EL (cell line): Measurements from ENCODE around the gene HCN3.
A peak's percentile ranks its signal among the peaks of the same experiment; 100 is the strongest.
"Not testable (repeated sequence)": the region's sequence is repeated elsewhere in the genome, so short reads cannot be mapped to it uniquely, and the experiment has no call there.

Experiments
- DNase-seq: peaks from one replicate; pipeline ENCODE4 v3.0.0-alpha.2; 2016

HCN3 gene

DNA sequence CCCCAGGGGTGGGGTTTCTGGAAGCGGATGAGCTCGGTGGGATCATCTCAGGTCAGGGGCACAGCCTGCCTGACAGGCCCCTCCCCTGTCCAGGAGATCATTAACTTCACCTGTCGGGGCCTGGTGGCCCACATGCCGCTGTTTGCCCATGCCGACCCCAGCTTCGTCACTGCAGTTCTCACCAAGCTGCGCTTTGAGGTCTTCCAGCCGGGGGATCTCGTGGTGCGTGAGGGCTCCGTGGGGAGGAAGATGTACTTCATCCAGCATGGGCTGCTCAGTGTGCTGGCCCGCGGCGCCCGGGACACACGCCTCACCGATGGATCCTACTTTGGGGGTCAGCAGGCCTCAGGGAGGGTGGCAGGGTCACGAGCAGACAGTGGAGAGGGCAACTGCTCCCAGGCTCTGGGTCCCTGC lies 8.4 kb downstream of the HCN3 start:
- no peak for DNase-seq

DNA sequence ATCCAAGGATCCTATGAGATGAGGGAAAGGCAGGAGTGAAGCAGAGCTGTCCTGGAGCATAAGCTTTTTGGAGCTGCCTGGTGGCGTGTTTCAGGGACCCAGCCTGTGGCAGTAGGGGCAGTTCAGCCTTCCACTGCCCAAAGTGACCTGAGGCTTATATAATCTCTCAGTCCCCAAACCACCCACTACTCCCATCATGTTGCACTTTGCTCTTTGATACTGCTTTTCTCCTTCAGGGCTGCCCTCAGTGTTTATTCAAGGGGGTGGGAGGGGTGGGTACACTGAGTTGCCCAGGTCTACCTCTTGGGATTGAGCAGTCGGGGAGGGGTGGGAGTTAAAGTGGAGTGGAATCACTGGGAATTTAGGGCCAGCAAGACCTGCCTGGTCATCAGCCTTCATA lies 9.3 kb downstream of the HCN3 start:
- no peak for DNase-seq

DNA sequence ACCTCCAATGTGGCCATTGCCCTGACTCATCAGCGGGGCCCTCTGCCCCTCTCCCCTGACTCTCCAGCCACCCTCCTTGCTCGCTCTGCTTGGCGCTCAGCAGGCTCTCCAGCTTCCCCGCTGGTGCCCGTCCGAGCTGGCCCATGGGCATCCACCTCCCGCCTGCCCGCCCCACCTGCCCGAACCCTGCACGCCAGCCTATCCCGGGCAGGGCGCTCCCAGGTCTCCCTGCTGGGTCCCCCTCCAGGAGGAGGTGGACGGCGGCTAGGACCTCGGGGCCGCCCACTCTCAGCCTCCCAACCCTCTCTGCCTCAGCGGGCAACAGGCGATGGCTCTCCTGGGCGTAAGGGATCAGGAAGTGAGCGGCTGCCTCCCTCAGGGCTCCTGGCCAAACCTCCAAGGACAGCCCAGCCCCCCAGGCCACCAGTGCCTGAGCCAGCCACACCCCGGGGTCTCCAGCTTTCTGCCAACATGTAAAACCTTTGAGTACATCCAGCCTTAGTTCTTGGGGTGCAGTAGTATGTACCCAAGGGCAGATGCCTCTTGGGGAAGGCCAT lies 10.8 kb downstream of the HCN3 start:
- DNase-seq: no peak

DNA sequence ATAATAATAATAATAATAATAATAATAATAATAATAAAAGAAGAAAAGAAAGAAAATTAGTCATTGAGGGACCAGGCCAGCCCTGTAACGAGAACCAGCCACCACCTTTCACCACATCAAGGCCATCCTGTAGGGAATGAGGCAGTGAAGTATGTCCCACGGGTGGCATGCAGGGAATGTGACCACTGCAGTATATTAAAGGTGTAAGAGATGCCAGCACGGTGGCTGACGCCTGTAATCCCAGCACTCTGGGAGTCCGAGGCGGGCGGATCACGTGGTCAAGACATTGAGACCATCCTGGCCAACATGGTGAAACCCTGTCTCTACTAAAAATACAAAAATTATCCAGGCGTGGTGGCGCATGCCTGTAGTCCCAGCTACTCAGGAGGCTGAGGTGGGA lies 13.7 kb downstream of the HCN3 start:
- not testable (repeated sequence) for DNase-seq

DNA sequence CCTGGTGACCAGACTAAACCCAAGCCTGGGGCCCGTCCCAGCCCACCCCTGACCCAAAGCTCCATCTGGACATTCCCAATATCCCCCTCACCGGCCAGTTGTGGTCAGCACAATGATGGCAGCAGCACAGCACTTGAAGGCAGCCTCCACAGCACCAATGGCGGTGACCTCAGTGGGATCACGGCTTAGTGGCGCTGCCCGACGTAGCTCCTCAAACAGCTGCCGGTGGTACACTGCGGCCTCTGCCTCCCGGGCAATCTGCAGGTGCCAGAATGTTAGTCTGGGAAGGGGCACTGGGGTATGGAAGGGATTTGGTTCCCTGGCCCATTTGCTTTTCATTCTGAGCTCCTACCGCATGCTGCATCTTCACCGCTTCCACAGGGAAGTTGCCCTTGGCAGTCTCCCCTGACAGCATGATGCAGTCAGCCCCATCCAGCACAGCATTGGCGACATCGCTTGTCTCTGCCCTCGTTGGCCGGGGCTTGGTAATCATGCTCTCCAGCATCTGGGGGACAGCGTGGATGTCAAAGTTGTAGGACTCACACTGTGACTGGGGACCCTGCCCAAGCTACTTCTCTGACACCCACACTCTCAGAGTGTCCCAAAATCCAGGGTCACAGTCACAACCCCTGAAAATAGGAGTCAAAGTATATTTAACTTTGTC lies 16.0 kb downstream of the HCN3 start:
- no peak for DNase-seq

DNA sequence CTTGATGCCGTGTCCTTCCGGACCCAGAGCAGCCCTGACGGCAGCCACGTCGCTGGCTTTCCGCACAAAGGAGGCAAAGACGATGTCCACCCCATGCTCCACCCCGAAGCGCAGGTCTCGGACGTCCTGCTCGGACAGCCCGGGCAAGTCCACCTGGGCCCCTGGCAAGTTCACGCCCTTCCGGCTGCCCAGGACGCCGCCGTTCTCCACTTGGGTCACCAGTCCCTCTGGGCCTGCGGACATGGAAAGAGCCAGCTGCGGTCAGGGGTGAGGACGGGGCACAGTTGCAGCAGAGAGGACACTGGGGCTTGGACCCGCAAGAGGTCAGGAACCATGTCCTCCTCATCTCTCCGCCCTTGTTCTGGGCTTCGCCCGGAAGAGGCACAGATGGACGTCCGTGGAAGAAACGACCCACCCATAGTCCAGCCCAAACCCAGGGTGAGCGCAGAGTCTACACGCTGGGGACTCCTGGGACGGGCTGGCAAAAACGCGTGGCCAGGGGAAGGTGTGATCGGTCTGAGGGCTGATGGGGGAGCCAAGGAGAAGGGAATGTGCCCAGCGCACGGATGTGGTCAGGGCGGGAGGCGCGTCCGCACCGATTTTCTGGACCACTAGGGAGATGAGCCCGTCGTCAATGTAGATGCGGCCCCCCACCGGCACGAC lies 17.4 kb downstream of the HCN3 start:
- no peak for DNase-seq

DNA sequence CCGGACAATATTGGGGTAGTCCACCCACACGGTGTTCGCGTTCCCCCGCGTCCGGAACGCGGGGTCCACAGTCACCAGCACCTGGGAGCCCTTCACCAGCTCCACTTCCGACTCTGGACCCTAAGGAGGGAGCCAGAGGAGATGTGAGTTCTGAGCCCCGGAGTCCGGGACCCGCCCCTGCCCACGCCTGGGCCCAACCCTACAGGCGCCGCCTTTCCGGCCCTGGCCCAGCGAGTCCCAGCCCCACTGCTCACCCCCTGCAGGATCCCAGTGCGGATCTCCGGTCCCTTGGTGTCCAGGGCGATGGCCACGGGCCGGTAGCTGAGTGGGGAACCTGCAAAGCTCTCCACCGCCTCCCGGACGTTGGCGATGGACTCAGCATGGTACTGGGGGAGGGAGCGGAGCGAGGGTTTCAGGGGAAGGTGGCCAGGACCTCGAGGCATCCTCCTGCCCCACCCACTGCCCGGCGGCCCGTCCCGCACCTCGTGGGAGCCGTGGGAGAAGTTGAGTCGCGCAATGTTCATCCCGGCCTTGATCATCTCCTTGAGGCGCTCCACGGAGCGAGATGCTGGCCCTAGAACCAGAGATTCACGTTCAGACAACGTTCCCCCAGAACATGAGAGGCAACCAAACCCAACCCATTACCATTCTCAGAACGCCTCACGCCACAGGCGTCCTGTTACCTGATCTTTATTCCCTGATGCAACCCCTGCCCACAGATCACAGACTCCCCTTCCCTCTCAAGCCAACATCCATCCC lies 18.1 kb downstream of the HCN3 start:
- DNase-seq: no peak

DNA sequence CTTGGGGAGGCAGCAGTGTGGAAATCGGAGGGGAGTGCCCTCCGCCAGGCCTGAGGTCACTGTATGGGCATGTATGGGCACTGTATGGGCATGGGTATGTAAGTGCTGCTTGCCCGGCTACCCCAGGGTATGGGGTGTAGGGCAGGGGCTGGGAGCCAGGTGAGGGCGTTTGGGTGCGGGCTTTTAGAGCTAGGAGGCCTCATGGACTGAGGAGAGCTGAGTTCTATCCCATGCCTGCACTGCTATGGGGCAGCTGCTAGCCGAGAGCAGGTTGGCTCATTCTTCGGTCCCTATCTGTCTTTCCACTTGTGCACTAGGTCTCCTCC lies 18.6 kb downstream of the HCN3 start:
- no peak for DNase-seq

DNA sequence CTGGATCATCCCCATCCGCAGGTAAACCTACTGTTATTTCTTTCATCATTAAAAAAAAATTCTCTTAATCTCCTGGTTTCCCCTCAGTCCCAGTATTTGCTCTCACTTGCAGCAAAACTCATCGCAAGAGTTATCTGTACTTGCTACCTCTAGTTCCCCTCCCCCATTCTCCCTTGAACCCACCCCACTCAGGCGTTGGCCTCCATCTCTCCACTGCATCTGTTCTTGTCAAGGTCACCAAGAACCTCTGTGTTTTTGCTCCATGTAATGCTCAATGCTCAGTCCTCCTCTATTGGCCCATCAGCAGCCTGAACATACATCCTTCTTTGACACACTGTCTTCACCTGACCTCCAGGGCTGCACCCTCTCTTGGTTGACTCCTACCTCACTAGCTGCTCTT lies 19.4 kb downstream of the HCN3 start:
- DNase-seq: no peak

DNA sequence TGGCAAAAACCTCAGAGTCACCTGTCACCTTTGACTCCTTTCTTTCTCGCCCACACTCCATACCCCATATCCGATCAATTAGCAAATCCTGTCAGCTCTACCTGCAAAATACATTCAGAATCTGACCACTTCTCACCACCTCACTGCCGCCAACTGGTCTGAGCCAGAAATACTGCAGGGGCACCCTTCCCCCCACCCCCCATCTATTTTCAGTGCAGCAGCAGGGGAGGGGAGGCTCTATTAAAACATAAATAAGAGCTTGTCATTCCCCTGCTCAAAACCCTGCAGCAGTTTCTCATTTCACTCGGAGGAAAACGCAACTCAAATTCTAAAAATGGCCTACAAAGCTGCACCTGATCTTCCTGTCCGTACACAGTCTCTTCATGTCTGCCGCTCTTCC lies 20.1 kb downstream of the HCN3 start:
- no peak for DNase-seq

DNA sequence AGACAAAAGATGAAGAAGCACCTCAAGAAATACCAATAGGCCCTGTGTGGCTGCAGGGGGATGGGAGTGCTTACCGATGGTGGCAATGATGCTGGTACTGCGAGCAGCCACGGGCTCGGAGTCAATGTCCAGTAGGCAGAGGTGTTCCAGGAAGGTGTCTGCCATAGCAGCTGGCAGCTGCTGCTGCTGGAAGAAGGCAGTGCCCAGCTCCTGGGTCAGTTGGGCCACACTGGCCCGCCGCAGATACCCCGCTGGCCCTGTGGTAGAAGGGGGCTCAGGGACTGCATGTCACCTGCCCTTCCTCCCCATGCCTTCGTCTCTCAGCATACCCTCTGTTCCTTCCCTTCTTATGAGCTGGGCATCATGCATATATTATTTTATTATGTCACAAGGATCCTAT lies 22.8 kb downstream of the HCN3 start:
- no peak for DNase-seq

DNA sequence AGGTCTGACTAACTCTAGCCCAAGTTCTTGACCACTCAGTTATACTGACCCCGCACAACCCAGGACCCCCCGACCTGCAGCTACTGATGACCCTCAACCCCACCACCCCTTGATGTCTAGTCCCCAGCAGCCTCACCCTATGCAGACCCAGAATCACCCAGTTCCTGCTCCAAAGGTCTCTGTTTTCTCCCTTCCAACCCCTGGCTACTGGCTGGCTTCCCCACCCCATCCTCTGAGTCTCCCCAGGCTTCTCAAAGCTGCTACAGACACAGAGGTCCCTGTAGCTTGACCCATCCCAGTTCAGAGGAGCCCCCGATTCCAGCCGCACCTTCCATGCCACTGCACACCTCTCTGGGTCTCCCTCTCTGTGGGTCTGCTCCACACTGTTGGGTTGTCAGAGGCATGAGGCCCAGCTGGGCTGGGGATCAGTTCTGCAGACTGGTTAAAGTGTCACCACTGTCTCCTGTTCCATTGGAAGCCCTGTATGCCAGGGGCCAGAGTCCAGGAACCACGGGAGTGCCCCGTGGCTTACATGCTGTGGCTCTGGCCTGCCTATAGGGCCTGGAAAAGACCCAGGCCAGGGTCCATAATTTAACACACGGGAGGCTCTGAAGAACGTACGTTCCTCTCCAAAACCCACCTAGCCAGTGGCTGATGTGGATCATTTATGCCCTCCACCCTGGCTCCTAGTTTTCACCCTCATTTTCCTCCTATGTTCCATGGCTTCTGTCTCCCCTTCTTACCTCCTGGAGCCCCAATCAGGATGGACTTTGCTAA lies 23.5 kb downstream of the HCN3 start:
- no peak for DNase-seq

DNA sequence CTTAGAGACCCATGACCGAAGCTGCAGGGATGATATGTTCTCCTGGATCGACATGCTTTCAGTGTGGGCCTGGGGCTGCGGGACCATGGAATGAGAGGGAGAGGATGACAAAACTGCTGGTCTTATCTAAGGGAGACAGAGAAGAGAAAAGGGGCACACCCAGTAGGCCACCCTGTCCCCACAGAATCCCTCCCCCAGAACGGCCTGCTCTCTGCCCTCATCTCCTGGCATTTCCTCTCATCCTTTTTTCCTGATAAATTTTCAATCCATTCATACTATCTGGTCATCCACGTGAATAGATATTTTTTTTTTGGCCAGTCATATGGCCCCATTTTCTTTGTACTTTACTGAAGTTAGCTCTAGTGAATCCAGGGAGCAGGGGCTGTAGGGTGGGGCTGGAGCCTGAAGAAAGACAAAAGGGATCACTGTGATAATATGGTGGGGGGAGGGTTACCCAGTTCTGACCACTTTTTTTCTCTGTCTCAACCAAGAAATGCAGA lies 24.1 kb downstream of the HCN3 start, which contains the start of gene PKLR:
TSS of gene PKLR (minus strand) at position 97 of the 500 bp plus-strand sequence. CDS start at position 54, 43 bp downstream.
- DNase-seq: no peak

DNA sequence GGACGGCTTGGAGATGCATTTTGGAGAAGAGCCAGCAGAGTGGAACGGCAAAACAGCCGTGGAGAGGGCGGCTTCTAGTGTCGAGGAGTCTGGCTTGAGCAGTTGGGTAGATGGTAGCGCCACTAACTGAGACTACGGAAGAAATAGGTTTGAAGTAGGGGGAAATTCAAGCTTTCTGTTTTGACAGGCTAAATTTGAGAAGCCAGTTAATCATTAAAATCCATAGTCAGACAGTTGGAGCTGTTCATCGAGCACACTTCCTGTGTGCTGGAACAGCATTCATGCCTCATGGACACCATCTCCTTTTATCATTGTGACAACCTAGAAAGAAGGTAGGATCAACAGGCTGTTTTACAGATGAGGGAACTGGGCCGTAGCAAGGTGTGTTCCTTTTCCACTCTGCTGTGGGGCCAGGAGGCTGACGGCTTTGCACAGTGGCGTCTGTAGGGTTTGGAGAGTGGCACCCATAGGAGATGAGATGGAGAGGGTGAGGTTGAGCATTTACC lies 27.3 kb downstream of the HCN3 start:
- no peak for DNase-seq

DNA sequence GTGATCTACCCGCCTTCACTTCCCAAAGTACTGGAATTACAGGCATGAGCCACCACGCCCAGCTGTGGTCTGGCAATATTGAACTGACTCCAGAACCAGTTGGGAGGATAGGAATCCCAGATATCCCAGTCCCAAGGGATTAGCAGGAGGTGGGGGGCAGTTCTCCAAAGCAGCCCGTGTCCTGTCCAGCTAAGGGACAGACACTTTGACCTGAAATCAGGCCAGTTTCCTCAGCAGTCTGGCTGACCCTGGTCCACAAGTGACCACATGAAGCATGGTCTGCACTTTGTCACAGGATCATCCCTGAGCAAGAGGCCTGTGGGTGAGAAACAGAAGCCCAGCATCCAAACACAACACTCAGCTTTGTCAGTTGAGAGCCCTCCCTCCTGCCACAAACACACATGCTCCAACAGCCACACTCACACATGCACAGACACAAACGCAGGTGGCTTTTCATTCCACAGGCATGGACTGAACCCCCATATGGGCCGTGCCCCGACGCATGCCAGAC lies 28.7 kb downstream of the HCN3 start:
- DNase-seq: peak; percentile 58

DNA sequence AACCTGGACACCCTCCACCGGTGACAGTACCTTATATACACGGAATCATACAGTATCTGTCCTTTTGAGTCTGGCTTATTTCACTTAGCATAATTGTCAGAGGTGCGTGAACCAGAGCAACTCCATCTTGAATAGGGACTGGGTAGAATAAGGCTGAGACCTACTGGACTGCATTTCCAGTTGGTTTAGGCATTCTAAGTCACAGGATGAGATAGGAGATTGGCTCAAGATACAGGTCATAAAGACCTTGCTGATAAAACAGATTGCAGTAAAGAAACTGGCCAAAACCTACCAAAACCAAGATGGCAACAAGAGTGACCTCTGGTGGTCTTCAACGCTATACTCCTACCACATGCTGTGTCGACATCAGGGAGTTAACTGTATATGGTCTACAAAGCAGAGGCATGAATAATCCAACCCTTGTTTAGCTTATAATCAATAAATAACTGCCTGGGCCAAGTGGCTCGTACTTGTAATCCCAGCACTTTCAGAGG lies 30.0 kb downstream of the HCN3 start:
- peak; percentile 56 for DNase-seq

DNA sequence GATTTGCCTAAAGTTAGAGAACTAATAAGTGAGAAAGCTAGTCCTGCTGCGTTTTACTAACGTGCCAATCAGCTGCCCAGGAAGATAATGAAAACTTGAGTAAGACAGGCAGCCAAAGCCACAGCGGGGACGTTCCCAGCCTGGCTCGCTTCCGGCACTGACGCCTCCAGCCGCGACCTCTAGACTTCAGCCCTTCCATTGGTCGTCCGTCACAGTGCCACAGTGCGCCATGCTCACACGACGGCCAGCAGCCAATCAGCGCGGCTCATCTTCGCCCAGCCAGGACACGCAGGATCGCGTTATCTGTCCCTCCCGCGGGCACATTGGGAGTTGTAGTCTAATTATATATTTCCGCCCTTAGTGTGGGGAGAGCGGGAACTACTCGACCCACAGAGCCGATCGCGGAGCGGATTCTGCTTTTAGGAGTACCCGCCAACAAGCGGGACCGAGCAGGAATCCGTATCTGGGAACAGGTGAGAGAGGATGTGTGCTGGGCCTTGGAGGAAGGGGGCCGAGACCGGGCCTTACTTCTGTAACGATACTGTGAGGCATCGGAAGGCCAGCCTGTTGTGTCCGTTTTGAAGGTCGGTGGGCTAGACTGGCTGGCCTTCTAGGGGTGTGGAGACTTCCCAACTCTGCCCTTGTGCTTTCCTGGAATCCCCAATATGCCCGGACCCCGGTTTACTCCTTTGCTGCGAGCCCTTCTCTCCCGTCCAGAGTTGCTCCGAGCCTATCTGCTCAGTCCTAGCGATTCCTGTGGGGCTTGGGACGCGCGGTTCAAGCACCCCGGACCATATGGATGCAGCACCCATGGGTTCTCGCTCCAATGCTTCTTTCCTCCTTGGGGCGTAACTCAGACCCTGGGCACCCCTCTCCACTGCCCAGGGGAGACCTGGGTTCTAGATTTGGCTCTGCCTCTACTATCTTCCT lies 31.5 kb downstream of the HCN3 start, which contains the start of gene FDPS:
TSS of gene FDPS (plus strand) at position 374 of the 930 bp plus-strand sequence. CDS start 924 bp downstream, outside the sequence.
- peak; percentile 99 for DNase-seq

DNA sequence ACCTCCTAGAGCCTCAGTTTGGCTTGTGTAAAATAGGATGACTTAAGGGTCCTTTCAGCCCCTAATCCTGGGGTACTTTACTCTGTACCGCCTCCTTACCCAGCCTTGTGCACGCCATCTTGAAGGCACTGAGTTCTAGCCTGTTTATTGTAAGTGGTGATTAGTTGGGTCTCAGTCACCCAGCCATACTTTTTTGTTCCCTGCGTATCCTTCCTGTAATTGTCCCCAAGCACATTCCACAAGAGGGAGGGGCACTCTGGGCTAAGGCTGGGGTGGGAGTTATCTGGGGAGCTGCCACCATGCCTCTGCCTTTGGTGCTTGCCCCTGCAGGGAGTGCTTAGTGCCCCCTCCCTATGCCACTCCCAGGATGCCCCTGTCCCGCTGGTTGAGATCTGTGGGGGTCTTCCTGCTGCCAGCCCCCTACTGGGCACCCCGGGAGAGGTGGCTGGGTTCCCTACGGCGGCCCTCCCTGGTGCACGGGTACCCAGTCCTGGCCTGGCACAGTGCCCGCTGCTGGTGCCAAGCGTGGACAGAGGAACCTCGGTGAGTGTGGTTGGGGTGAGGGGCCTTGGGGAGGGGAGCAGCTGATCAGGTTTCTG lies 32.3 kb downstream of the HCN3 start:
- peak; percentile 25 for DNase-seq

DNA sequence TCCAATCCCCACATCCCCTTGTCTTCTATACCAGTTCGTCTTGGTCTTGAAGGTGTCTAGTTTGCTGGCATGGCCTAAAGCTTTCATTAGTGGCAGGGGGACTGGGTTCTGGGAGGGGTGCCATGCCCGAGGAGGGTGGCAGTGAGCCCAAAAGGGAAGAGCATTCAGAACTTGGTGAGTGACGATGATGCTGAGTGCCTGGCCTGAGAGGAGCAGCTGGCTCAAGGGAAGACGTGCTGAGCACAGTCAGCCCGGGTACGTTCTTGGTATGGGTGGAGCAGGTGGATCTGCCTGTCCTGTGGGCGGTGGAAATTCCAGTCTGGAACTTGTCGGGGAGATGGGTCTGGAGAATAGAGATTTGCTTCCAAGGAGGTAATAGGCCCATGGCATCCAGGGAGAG lies 36.0 kb downstream of the HCN3 start:
- DNase-seq: no peak

DNA sequence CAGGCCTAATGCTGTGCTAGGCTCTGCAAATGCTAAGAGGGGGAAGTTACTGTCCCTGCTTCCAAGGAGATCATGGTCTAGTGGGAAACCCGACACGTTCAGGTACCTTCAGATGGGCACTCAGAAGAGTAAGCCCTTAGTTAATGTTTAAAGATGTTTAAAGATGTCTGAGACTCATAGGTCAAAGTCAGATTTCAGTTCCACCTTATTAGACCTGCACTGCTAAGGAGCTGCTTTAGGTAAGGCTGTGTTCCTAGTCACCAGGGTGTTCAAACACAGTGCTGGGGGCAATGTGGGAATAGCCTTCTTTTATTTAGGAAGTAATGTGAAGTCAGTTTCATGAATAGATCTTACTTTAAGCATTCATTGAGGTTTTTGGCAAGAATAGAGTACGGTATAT lies 39.7 kb downstream of the HCN3 start:
- DNase-seq: no peak
